ENCODE measurements around the gene SLC2A9. TPM values are rescaled to one million over a fixed set of nuclear protein-coding genes. Genes with fewer than 3 reads are reported as not detected.

Gene SLC2A9
- total and polyA plus RNA-seq, 8 donors = 0.61 to 35.3 (median 2.7) TPM

- Histone ChIP-seq H3K9me3 (no peaks in the 10 kb centered on the region), H3K4me1 (peaks cover 7 to 33% (median 19%) of the 10 kb centered on the region in 4 donors), H3K36me3 (no peaks in the 10 kb centered on the region), H3K27me3 (no peaks in the 10 kb centered on the region), H3K27ac (peak overlapping the region in 3 of 5 donors; percentile 42 to 71 (median 66)), H3K4me3 (no peak overlapping the region)
- TF ChIP-seq POLR2A (IDR thresholded peaks at IDR 0.05) = no peak
- no peak for TF ChIP-seq EP300 (IDR thresholded peaks at IDR 0.05)
- no peak for TF ChIP-seq POLR2AphosphoS5 (IDR thresholded peaks at IDR 0.05)
- 67 to 73% (median 71%) methylated on average over 7 of the region's 7 CpGs for WGBS, 5 donors
- intact Hi-C loops (cut with DNase I; ENCODE audit: low total_unique reads) = no loop called here
- DNase-seq = no peak
These were observed 9.8 kb upstream of the SLC2A9 start for GRCh38 chr4:10030972-10031667.

- intact Hi-C loops (cut with DNase I; ENCODE audit: low total_unique reads) = loop anchor here (10.0 kb wide), 1 partner anchor 335 kb away; no protein-coding TSS in a partner anchor
- TF ChIP-seq, protein P1, sequence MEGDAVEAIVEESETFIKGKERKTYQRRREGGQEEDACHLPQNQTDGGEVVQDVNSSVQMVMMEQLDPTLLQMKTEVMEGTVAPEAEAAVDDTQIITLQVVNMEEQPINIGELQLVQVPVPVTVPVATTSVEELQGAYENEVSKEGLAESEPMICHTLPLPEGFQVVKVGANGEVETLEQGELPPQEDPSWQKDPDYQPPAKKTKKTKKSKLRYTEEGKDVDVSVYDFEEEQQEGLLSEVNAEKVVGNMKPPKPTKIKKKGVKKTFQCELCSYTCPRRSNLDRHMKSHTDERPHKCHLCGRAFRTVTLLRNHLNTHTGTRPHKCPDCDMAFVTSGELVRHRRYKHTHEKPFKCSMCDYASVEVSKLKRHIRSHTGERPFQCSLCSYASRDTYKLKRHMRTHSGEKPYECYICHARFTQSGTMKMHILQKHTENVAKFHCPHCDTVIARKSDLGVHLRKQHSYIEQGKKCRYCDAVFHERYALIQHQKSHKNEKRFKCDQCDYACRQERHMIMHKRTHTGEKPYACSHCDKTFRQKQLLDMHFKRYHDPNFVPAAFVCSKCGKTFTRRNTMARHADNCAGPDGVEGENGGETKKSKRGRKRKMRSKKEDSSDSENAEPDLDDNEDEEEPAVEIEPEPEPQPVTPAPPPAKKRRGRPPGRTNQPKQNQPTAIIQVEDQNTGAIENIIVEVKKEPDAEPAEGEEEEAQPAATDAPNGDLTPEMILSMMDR (IDR thresholded peaks at IDR 0.05) = no peak
- TF ChIP-seq EP300 (IDR thresholded peaks at IDR 0.05) (no peak), POLR2A (IDR thresholded peaks at IDR 0.05) (no peak), POLR2AphosphoS5 (IDR thresholded peaks at IDR 0.05) (no peak)
- Histone ChIP-seq H3K4me3 (no peak overlapping the region), H3K4me1 (peaks cover 7 to 32% (median 18%) of the 10 kb centered on the region in 4 donors), H3K27ac (no peak overlapping the region), H3K36me3 (no peaks in the 10 kb centered on the region), H3K27me3 (no peaks in the 10 kb centered on the region), H3K9me3 (no peaks in the 10 kb centered on the region)
- DNase-seq = no peak
- 95 to 99% (median 97%) methylated on average over 4 of the region's 4 CpGs for WGBS, 5 donors
These were observed 8.1 kb upstream of the SLC2A9 start for GRCh38 chr4:10029403-10029802.

DNA sequence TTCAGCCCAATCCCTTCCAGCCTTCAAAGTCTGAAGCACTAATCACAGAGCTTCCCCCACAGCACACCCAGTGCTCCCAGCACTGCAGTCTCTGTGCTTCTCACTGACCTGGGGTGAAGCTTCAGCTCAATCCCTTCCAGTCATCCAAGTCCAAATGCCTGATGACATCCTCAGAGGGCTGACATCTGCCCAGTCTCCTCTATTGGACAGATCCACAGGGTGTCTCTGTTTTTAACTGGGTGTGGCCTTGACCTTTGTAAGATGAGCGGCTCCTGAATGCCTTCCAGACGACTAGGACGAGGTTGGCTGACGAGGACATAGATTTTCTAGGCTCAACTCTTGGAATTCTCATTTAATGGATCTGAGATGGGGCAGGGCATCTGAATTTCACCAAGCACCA lies 7.6 kb upstream of the SLC2A9 start:
- no peak for DNase-seq
- H3K27ac ChIP-seq = no peak overlapping the region
- no peak overlapping the region for H3K4me3 ChIP-seq
- no peak for TF ChIP-seq EP300 (IDR thresholded peaks at IDR 0.05)
- TF ChIP-seq POLR2A (IDR thresholded peaks at IDR 0.05) = no peak
- no peak for TF ChIP-seq POLR2AphosphoS5 (IDR thresholded peaks at IDR 0.05)
- TF ChIP-seq, protein P1 (IDR thresholded peaks at IDR 0.05) = no peak
- H3K9me3 ChIP-seq = no peaks in the 10 kb centered on the region
- intact Hi-C loops (cut with DNase I; ENCODE audit: low total_unique reads) = loop anchor here (10.0 kb wide), 1 partner anchor 334 kb away; no protein-coding TSS in a partner anchor
- no peaks in the 10 kb centered on the region for H3K27me3 ChIP-seq
- H3K4me1 ChIP-seq = peaks cover 7 to 27% (median 15%) of the 10 kb centered on the region in 4 donors
- H3K36me3 ChIP-seq = no peaks in the 10 kb centered on the region
- 61 to 87% (median 65%) methylated on average over 3 to 4 of the region's 4 CpGs for WGBS, 5 donors

- Histone ChIP-seq H3K27ac (no peak overlapping the region), H3K36me3 (no peaks in the 10 kb centered on the region), H3K4me1 (peaks cover 0 to 15% (median 0%) of the 10 kb centered on the region in 4 donors), H3K4me3 (no peak overlapping the region), H3K9me3 (no peaks in the 10 kb centered on the region), H3K27me3 (no peaks in the 10 kb centered on the region)
- TF ChIP-seq, protein P1 (IDR thresholded peaks at IDR 0.05) = no peak
- TF ChIP-seq EP300 (IDR thresholded peaks at IDR 0.05) = no peak
- TF ChIP-seq POLR2AphosphoS5 (IDR thresholded peaks at IDR 0.05) = no peak
- TF ChIP-seq POLR2A (IDR thresholded peaks at IDR 0.05) = no peak
- intact Hi-C loops (cut with DNase I; ENCODE audit: low total_unique reads) = loop anchor here (10.0 kb wide), 1 partner anchor 332 kb away; no protein-coding TSS in a partner anchor
- WGBS, 5 donors = 76 to 85% (median 83%) methylated on average over 9 of the region's 9 CpGs
- no peak for DNase-seq
These were observed 5.2 kb upstream of the SLC2A9 start for GRCh38 chr4:10026485-10026884.

Data from stomach (tissue), 9 donors.